ENCODE data around the gene FAM193A. TPM values are rescaled to one million over a fixed set of nuclear protein-coding genes. Genes with fewer than 3 reads are reported as not detected.

FAM193A gene
- total RNA-seq, 1 experiment from 2014 or later, result 13.6 TPM

GRCh38 chr4:2487632-2488031 is 48.8 kb upstream of the FAM193A start:
- Histone ChIP-seq H3K36me3 (ENCODE audit: low read depth, low read length) (peaks cover 25% of the 10 kb centered on the region), H3K4me3 (ENCODE audit: low read length) (no peak overlapping the region), H3K4me1 (ENCODE audit: insufficient read depth, low read length) (no peaks in the 10 kb centered on the region), H4K20me1 (ENCODE audit: low read length) (peaks cover 56% of the 10 kb centered on the region), H3K27ac (ENCODE audit: low read length) (no peak overlapping the region), H3K27me3 (ENCODE audit: low read length) (no peaks in the 10 kb centered on the region), H3K4me2 (ENCODE audit: low read length) (no peak overlapping the region), H3F3A (ENCODE audit: low read length, unreplicated experiment) (no peaks in the 10 kb centered on the region), H3K9me2 (replicated peaks; ENCODE audit: low read length) (no peaks in the 10 kb centered on the region), H3K9me3 (ENCODE audit: low read length) (no peaks in the 10 kb centered on the region), H3K79me2 (ENCODE audit: low read length) (peaks cover 90% of the 10 kb centered on the region), H3K9ac (ENCODE audit: low read length) (no peak overlapping the region), H2AFZ (ENCODE audit: low read length) (no peak overlapping the region)
- TF ChIP-seq EZH2 (IDR thresholded peaks at IDR 0.05; ENCODE audit: low read length, unreplicated experiment) (no peak), CTCF (conservative IDR thresholded peaks at IDR 0.05; ENCODE audit: low read depth, low read length) (no peak), EZH2phosphoT487 (IDR thresholded peaks at IDR 0.05; ENCODE audit: borderline replicate concordance, low read length) (no peak)
- ATAC-seq (no peak), DNase-seq (no peak)
- CTCF ChIA-PET, result no interaction called here
- POLR2A ChIA-PET (ENCODE audit: unreplicated experiment), result no interaction called here
- no TSS peak for BruUV-seq (replicated peaks)
- intact Hi-C loops (cut with micrococcal nuclease), result no loop called here

- Histone ChIP-seq H3K4me2 (ENCODE audit: low read length) (no peak overlapping the region), H3K79me2 (ENCODE audit: low read length) (peaks cover 85% of the 10 kb centered on the region), H3F3A (ENCODE audit: low read length, unreplicated experiment) (no peaks in the 10 kb centered on the region), H3K4me1 (ENCODE audit: insufficient read depth, low read length) (no peaks in the 10 kb centered on the region), H3K27ac (ENCODE audit: low read length) (no peak overlapping the region), H3K9me2 (replicated peaks; ENCODE audit: low read length) (no peaks in the 10 kb centered on the region), H3K36me3 (ENCODE audit: low read depth, low read length) (peaks cover 27% of the 10 kb centered on the region), H3K9me3 (ENCODE audit: low read length) (no peaks in the 10 kb centered on the region), H2AFZ (ENCODE audit: low read length) (no peak overlapping the region), H3K4me3 (ENCODE audit: low read length) (no peak overlapping the region), H3K9ac (ENCODE audit: low read length) (no peak overlapping the region), H4K20me1 (ENCODE audit: low read length) (peaks cover 51% of the 10 kb centered on the region; the same call in 1 of the 2 replicates), H3K27me3 (ENCODE audit: low read length) (no peaks in the 10 kb centered on the region)
- no TSS peak for BruUV-seq (replicated peaks)
- CTCF ChIA-PET, result no interaction called here
- intact Hi-C loops (cut with micrococcal nuclease), result no loop called here
- DNase-seq (no peak), ATAC-seq (no peak)
- POLR2A ChIA-PET (ENCODE audit: unreplicated experiment), result no interaction called here
- no peak for TF ChIP-seq EZH2 (IDR thresholded peaks at IDR 0.05; ENCODE audit: low read length, unreplicated experiment)
- TF ChIP-seq EZH2phosphoT487 (IDR thresholded peaks at IDR 0.05; ENCODE audit: borderline replicate concordance, low read length), result no peak
- no peak for TF ChIP-seq CTCF (conservative IDR thresholded peaks at IDR 0.05; ENCODE audit: low read depth, low read length)
Observed at GRCh38 chr4:2489081-2489805, 47.2 kb upstream of the FAM193A start.

- peaks cover 79% of the 10 kb centered on the region for H3K79me2 ChIP-seq (ENCODE audit: low read length)
- POLR2A ChIA-PET (ENCODE audit: unreplicated experiment), result no interaction called here
- H3K9ac ChIP-seq (ENCODE audit: low read length), result no peak overlapping the region
- no peaks in the 10 kb centered on the region for H3K27me3 ChIP-seq (ENCODE audit: low read length)
- no peaks in the 10 kb centered on the region for H3F3A ChIP-seq (ENCODE audit: low read length, unreplicated experiment)
- H4K20me1 ChIP-seq (ENCODE audit: low read length), result peaks cover 44% of the 10 kb centered on the region; the same call in 1 of the 2 replicates
- ATAC-seq (no peak), DNase-seq (no peak)
- no peaks in the 10 kb centered on the region for H3K9me2 ChIP-seq (replicated peaks; ENCODE audit: low read length)
- H3K4me1 ChIP-seq (ENCODE audit: insufficient read depth, low read length), result no peaks in the 10 kb centered on the region
- H3K27ac ChIP-seq (ENCODE audit: low read length), result no peak overlapping the region
- CTCF ChIA-PET, result no interaction called here
- peaks cover 27% of the 10 kb centered on the region for H3K36me3 ChIP-seq (ENCODE audit: low read depth, low read length)
- intact Hi-C loops (cut with micrococcal nuclease), result no loop called here
- no peak for TF ChIP-seq EZH2 (IDR thresholded peaks at IDR 0.05; ENCODE audit: low read length, unreplicated experiment)
- no peak for TF ChIP-seq CTCF (conservative IDR thresholded peaks at IDR 0.05; ENCODE audit: low read depth, low read length)
- TF ChIP-seq EZH2phosphoT487 (IDR thresholded peaks at IDR 0.05; ENCODE audit: borderline replicate concordance, low read length), result no peak
- H2AFZ ChIP-seq (ENCODE audit: low read length), result no peak overlapping the region
- H3K9me3 ChIP-seq (ENCODE audit: low read length), result no peaks in the 10 kb centered on the region
- no peak overlapping the region for H3K4me2 ChIP-seq (ENCODE audit: low read length)
- no peak overlapping the region for H3K4me3 ChIP-seq (ENCODE audit: low read length)
- BruUV-seq (replicated peaks), result no TSS peak
Observed at GRCh38 chr4:2489841-2490552, 46.5 kb upstream of the FAM193A start.
